ENCODE data around the gene DLX4.

DLX4 gene

DNA sequence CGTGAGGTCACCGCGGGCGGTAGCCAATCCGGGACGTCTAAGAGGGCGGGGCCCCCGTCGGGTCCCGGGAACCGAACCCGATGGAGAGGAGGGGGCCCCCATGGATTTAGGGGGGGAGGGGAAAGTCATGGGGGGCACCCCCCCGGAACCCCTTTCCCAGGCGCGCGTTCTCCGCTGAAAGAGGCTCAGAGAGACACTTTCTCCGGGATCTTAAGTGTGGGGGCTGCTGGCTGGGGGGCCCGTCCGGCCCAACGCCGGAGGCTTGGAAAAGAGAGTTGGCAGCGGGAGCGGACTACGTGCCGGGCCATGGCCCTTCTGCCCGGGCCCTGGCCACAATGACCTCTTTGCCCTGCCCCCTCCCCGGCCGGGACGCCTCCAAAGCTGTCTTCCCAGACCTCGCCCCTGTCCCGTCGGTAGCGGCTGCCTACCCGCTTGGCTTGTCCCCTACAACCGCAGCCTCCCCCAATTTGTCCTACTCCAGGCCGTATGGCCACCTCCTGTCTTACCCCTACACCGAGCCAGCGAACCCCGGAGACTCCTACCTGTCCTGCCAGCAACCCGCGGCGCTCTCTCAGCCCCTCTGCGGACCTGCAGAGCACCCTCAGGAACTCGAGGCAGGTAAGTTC lies at the start of gene DLX4:
DLX4 (plus strand) TSS at position 57 of the 626 bp plus-strand sequence; CDS start at position 336, 279 bp downstream.
- DNase-seq (ENCODE audit: low read depth in 2 of 3, low spot score in 1 of 3), result no peak

- no peak for DNase-seq (ENCODE audit: low read depth in 2 of 3, low spot score in 1 of 3)
Observed at GRCh38 chr17:49920030-49920769, 48.8 kb upstream of the DLX4 start.

GRCh38 chr17:49922095-49922494 lies 46.9 kb upstream of the DLX4 start:
- no peak for DNase-seq (ENCODE audit: low read depth in 2 of 3, low spot score in 1 of 3)

- DNase-seq (ENCODE audit: low read depth in 2 of 3, low spot score in 1 of 3), result no peak
Observed at GRCh38 chr17:49924116-49924515, 44.9 kb upstream of the DLX4 start.

GRCh38 chr17:49924589-49924988 lies 44.4 kb upstream of the DLX4 start:
- DNase-seq (ENCODE audit: low read depth in 2 of 3, low spot score in 1 of 3), result no peak

- no peak for DNase-seq (ENCODE audit: low read depth in 2 of 3, low spot score in 1 of 3)
Observed at GRCh38 chr17:49925921-49926320, 43.1 kb upstream of the DLX4 start.

DNA sequence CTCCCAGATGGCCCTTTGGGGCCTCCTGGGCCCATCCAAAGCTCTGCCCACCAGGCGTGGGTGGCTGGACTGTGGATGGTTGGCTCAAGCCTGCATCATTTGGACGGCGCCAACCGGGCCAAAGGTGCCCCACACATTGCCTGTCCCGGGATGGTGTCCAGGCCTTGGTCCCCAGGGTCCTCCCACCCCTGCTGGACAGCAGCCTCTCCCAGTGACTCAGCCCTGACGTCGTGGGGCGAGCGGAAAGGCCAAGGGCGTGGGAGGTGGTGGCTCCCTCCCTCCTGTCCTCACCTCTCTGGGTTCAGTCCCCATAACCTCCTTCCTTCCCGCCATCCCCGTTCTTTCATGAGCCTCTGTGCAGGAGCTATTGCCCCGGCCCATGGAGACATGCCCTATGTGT lies 42.1 kb upstream of the DLX4 start:
- no peak for DNase-seq (ENCODE audit: low read depth in 2 of 3, low spot score in 1 of 3)

GRCh38 chr17:49928126-49928800 lies 40.7 kb upstream of the DLX4 start:
- DNase-seq (ENCODE audit: low read depth in 2 of 3, low spot score in 1 of 3), result no peak

GRCh38 chr17:49928837-49929475 lies 40.0 kb upstream of the DLX4 start:
- DNase-seq (ENCODE audit: low read depth in 2 of 3, low spot score in 1 of 3), result no peak

GRCh38 chr17:49930880-49931279 lies 38.1 kb upstream of the DLX4 start:
- DNase-seq (ENCODE audit: low read depth in 2 of 3, low spot score in 1 of 3), result no peak

GRCh38 chr17:49931416-49932137 lies 37.4 kb upstream of the DLX4 start:
- DNase-seq (ENCODE audit: low read depth in 2 of 3, low spot score in 1 of 3), result no peak

GRCh38 chr17:49932138-49932723 lies 36.8 kb upstream of the DLX4 start:
- DNase-seq (ENCODE audit: low read depth in 2 of 3, low spot score in 1 of 3), result no peak

GRCh38 chr17:49932901-49933300 lies 36.1 kb upstream of the DLX4 start:
- no peak for DNase-seq (ENCODE audit: low read depth in 2 of 3, low spot score in 1 of 3)

DNA sequence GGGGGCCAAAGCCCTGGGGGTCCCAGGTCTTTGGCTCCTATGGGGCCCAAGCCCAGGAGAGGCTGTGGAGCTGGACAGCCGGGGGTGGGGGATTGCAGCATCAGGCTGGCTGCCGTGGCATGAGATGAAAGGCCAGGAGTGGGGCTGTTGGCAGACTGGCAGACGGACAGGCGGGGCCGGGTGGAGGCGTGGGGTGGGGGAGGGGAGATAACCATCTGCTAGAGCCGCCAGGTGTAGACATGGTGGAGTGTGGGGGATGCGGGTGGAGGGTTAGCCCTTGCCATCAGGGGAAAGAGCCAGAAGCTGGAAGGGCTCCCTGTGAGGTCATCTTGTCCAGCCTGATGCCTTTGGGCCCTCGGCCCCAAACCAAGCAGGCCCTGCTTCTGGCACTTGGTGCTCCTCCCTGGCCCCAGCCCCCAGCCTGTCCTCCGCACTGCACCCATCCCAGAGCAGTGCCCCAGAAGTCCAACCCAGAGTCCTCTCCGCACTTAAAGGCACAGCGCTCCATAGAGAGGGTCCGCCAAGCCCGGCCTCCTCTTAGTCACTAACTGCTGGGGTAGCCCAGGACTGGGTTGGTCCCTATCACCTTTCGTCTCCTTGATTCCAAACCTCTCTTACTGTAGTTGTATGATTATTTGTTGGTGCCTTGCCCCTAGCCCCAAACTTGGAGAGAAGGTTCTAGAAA lies 33.3 kb upstream of the DLX4 start:
- no peak for DNase-seq (ENCODE audit: low read depth in 2 of 3, low spot score in 1 of 3)

DNA sequence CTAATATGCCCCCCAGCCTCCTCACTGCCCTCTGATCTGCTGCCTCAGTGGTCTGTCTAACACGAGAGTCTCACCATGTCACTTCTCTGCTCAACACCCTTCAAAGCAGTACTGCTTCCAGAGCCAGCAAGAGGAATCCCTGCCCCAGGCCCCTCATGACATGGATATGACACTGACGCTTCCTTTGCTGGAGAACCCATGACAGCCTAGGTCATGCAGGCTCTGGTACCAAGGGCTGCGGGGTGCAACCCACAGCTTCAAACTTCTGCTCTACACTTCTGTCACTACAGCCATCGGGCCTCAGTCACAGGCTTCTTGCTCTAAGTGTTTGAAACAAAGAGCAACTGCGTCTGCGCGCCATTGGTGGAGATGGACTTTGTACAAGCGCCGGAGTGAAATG lies 32.6 kb upstream of the DLX4 start:
- DNase-seq (ENCODE audit: low read depth in 2 of 3, low spot score in 1 of 3), result no peak

GRCh38 chr17:49939318-49939717 lies 29.7 kb upstream of the DLX4 start:
- no peak for DNase-seq (ENCODE audit: low read depth in 2 of 3, low spot score in 1 of 3)

DNA sequence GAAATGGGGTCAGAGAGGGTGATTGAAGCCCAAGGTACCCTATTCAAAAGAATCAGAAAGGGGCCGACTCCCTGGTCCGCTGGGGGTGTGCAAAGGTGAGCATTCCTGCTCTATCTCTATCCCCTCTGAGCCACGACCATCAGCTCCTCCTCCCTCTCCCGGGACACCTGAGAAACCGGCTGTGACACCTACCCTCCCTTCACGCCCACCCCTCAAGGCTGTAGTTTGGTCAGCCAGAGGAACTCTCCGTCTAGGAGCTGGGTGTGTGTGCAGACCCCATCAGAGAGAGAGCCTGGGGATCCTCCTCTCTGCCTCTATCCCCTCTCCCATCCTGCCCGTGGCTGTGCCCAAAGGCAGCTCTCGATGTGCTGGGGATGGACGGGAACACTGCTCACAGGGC lies 27.6 kb upstream of the DLX4 start:
- DNase-seq (ENCODE audit: low read depth in 2 of 3, low spot score in 1 of 3), result no peak

DNA sequence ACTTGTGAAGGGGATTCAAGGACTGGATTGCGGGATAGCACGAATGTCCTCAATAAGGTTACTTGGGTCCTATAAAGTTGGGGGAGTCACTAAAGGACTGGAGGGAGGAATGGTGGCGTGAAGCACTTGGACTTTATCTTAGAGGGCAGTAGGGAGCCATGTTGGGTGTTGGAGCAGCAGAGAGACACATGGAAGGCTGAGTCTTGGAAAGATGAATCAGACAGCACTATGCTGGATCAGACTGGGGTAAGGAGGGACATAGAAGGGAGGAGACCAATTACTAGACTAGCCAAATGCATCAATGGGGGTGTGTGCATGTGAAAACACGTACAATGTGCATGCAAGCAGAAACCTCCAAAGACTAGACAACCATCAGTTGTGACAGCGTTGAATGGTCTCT lies 26.0 kb upstream of the DLX4 start:
- DNase-seq (ENCODE audit: low read depth in 2 of 3, low spot score in 1 of 3), result no peak

- no peak for DNase-seq (ENCODE audit: low read depth in 2 of 3, low spot score in 1 of 3)
Observed at GRCh38 chr17:49944273-49944870, 24.6 kb upstream of the DLX4 start.

GRCh38 chr17:49946208-49946607 lies 22.8 kb upstream of the DLX4 start:
- DNase-seq (ENCODE audit: low read depth in 2 of 3, low spot score in 1 of 3), result no peak
